ENCODE measurements around the gene C11orf87. TPM values are rescaled to one million over a fixed set of nuclear protein-coding genes. Genes with fewer than 3 reads are reported as not detected.

Gene C11orf87
- total RNA-seq, 1 donor from 2014 or later, result not detected

DNA sequence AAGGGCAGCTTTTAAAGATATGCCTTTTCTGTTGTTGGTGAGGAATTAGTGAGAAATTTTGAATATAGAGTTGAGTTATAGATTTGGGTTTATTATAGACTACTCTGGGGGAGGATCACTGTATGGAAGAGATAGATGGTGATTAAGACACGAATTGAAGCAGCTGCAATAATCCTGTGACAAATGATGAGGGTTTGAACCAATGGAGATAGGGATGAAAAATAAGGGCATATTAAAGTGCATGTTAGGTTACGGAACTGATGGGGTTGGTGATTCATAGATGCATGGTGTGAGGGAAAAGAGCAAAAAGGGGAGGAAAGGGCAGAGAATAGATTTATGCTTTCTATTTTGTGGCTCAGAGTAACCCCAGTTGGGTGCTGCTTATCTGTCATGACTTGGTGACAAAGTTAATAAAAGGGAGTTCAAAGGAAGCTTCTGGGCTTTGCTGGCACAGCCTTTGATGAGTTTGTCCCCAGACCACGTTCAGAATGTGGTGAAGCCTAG, 11.8 kb downstream of the C11orf87 start:
- no peak for ATAC-seq
- intact Hi-C loops (cut with micrococcal nuclease), result no loop called here
- DNase-seq, result no peak

DNA sequence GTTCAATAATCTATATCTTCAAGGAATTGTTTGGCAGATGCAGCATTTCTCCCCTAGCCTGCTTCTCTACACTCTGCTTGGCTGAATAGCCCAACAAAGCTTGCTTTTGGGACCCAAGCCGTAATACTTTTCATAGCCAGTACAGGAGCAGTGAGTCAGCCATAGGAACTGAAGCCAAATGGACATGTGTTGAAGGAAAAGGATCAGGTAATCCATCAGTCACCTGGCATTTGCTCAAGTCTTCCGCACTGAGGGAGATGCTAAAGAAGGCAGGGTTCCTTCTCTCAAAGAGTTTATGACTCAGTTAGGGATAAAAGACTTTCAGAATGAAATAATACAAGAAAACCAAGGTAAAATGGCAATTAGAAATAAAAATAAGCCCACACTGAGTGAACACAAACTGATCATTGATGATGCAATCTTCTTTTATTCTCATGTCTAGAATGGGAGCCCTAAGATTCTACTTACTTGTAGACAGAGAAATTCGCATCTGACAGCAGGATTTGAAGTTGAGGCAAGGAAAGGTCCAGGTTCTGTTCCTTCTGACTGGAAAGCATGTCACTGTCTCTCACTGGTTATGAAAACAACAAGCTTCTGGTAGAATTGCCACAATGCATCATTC, 13.2 kb downstream of the C11orf87 start:
- intact Hi-C loops (cut with micrococcal nuclease), result no loop called here
- ATAC-seq, result no peak
- DNase-seq, result no peak

DNA sequence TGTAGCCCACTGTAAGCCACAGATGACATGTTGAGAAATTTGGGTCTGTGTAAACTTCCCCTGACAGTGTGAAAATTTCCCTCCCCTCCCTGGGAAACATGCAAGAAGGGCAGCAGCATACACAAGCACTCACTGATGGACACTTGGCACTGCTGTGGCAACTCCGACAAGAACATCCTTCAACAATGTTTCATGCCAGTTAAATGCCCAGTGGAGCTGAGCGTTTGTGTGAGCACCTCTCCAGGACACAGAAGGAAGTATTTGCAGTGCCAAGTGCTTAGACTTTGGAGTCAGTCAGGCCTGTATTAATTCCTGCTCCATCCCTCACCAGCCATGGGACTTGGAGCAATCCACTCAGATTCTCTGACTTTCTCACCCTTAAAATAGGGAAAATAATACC, 17.7 kb downstream of the C11orf87 start:
- ATAC-seq (peak; percentile 65), DNase-seq (no peak)
- intact Hi-C loops (cut with micrococcal nuclease), result no loop called here

DNA sequence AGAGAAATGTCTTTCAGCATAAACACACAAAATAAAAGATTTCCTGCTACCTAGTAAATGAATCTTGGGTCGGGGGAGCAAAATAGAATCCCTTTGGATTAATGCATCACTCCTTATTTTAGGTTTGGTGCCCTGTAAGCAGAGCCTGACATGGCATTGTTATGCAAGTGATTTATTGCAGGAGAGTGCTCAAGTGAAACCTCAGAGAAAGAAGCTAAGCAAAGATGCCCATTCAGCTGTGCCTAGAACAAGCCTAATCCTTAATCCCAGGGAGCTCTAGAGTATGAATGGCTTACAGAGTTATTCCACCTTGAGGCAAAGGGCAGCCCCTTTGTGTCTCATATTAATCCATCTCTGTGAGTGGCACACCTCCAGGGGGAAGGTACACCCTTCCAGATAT, 21.1 kb downstream of the C11orf87 start:
- intact Hi-C loops (cut with micrococcal nuclease), result no loop called here
- ATAC-seq (no peak), DNase-seq (no peak)

DNA sequence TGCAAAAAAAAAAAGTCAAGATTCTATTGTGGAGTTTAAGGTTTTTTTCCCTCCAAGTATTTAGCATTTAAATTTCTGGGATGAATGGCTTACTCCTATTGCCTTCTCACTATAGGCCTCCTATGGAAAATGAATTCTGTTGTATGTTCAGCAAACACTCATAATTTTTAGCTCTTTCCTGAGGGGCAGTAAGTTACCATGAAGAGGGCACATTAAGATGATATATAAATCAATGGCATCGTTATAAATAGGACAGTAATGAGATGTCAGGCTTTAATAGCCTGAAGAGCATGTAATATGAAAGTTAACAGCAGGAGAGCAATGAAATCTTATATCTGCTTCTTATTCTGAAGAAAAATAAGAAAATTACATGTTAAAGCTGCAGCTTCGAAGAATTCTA, 32.9 kb downstream of the C11orf87 start:
- DNase-seq (no peak), ATAC-seq (no peak)
- intact Hi-C loops (cut with micrococcal nuclease), result no loop called here

Measured in left ventricle myocardium superior (tissue), 1 donor.